ENCODE results near the gene TMSB10. TPM values are rescaled to one million over a fixed set of nuclear protein-coding genes. Genes with fewer than 3 reads are reported as not detected.
"Not testable (repeated sequence)": the region's sequence is repeated elsewhere in the genome, so short reads cannot be mapped to it uniquely, and the experiment has no call there.

The TMSB10 gene
- total RNA-seq, 4 donors from 2014 or later: 2,239 to 4,093 (median 3,173) TPM

DNA sequence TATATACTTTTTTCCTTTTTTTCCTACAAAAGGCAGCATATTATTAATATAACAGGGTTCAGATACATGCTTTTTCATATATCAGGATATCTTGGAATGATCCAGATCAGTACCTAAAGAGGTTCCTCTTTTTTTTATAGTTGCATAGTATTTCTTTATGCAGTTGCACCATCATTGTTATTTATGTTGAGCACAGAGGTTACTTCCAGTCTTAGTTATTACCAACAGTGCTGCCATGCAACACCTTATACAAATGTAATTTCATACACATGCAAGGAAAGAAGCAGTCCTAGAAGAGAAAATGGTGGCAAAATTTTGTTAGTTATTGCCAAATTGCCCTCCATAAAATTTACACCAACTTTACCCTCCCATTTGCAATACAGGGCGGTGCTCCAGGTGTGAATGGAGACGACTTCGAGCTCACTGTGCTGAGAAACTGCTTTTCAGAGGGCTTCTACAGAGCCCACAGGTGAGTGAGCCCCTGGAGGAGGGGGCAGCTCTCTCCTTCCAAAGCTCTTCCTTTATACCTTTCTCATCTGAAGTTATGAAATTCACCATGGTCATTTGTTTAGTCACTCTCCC lies 35.5 kb downstream of the TMSB10 start:
- intact Hi-C loops (cut with DNase I): no loop called here
- 86 to 96% methylated on average over 3 of the region's 3 CpGs for WGBS, 2 donors
- TF ChIP-seq POLR2A (IDR thresholded peaks at IDR 0.05) (no peak), CTCF (IDR thresholded peaks at IDR 0.05) (no peak)
- Histone ChIP-seq H3K9me3 (no peaks in the 10 kb centered on the region), H3K27me3 (no peaks in the 10 kb centered on the region), H3K4me3 (no peak overlapping the region), H3K4me1 (peaks cover 0 to 27% (median 0%) of the 10 kb centered on the region in 3 donors), H3K36me3 (no peaks in the 10 kb centered on the region), H3K27ac (no peak overlapping the region)
- DNase-seq: no peak

- no peaks in the 10 kb centered on the region for H3K27me3 ChIP-seq
- intact Hi-C loops (cut with DNase I): no loop called here
- peaks cover 0 to 39% (median 6%) of the 10 kb centered on the region in 3 donors for H3K4me1 ChIP-seq
- 96 to 100% methylated on average over 2 of the region's 2 CpGs for WGBS, 2 donors
- H3K9me3 ChIP-seq: no peaks in the 10 kb centered on the region
- H3K4me3 ChIP-seq: no peak overlapping the region
- no peak for DNase-seq
- no peaks in the 10 kb centered on the region for H3K36me3 ChIP-seq
- no peak overlapping the region for H3K27ac ChIP-seq
- no peak for TF ChIP-seq POLR2A (IDR thresholded peaks at IDR 0.05)
- TF ChIP-seq CTCF (IDR thresholded peaks at IDR 0.05): no peak
Observed at GRCh38 chr2:84942166-84942565, 36.7 kb downstream of the TMSB10 start.

- Histone ChIP-seq H3K36me3 (no peaks in the 10 kb centered on the region), H3K27me3 (no peaks in the 10 kb centered on the region), H3K9me3 (no peaks in the 10 kb centered on the region), H3K27ac (peak overlapping the region in 2 of 4 donors; percentile 21 to 46), H3K4me1 (peaks cover 0 to 39% (median 6%) of the 10 kb centered on the region in 3 donors), H3K4me3 (no peak overlapping the region)
- intact Hi-C loops (cut with DNase I): no loop called here
- TF ChIP-seq POLR2A (IDR thresholded peaks at IDR 0.05): no peak
- no peak for TF ChIP-seq CTCF (IDR thresholded peaks at IDR 0.05)
- WGBS, 2 donors: 76 to 83% methylated on average over 2 to 3 of the region's 4 CpGs
- no peak for DNase-seq
Observed at GRCh38 chr2:84942964-84943421, 37.5 kb downstream of the TMSB10 start.

DNA sequence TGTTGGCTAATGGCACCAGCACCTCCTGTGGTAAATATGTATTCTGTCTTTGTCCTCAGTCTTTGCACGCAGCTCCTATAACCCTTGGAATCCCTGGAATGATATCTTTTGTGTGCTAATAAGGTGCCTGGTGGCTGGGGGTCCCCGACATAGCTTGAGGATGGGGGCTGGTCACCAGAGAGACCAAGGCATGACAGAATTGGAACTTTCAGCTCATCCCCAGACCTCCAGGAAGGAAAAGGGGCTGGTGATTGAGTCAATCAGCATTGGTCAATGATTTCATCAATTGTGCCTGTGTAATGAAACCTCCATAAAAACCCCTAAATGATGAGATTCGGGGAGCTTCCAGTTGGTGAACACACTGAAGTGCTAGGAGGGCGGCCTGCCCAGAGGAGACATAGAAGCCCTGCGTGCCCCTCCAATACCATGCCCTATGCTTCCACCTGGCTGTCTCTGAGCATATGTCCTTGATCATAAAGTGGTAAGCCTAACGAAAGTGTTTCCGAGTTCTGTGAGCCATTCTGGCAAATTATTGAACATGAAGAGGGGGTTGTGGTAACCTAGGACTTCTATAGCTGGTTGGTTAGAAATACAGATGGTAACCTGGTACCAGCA lies 38.9 kb downstream of the TMSB10 start:
- no peak for TF ChIP-seq CTCF (IDR thresholded peaks at IDR 0.05)
- TF ChIP-seq POLR2A (IDR thresholded peaks at IDR 0.05): no peak
- Histone ChIP-seq H3K27me3 (no peaks in the 10 kb centered on the region), H3K36me3 (no peaks in the 10 kb centered on the region), H3K27ac (no peak overlapping the region), H3K4me3 (no peak overlapping the region), H3K9me3 (no peaks in the 10 kb centered on the region), H3K4me1 (peaks cover 0 to 34% (median 6%) of the 10 kb centered on the region in 3 donors)
- 90 to 96% methylated on average over 6 of the region's 7 CpGs for WGBS, 2 donors
- intact Hi-C loops (cut with DNase I): no loop called here
- DNase-seq: no peak

DNA sequence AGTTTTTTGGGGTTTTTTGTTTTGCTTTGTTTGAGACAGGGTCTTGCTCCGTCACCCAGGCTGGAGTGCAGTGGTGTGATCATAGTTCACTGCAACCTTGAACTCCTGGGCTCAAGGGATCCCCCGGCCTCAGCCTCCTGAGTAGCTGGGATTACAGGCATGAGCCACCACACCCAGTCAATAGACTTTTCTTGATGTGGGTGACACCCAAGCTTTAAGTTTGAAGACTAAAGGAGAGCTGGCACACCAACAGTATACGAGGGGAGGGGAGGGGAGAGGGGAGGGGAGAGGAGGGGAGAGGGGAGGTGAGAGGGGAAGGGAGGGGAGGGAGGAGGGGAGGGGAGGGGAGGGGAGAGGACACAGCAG lies 40.4 kb downstream of the TMSB10 start:
- WGBS, 2 donors: 41 to 54% methylated on average over 2 to 3 of the region's 3 CpGs
- DNase-seq; H3K27me3 ChIP-seq; H3K36me3 ChIP-seq; intact Hi-C loops (cut with DNase I); H3K9me3 ChIP-seq; H3K4me3 ChIP-seq: not testable (repeated sequence)
- Histone ChIP-seq H3K27ac (peak overlapping the region; percentile 72 to 90 (median 86)), H3K4me1 (peaks cover 0 to 25% (median 6%) of the 10 kb centered on the region in 3 donors)
